Stimulated activated memory B cell treated with anti-CD40 and anti-IgM and Interleukin-4, amounts not matched to agents 10 μg/mL and 1 μg/mL and 100 μg/mL, for 72 hours (primary cell): Measurements from ENCODE around the gene MBP.

Experiments
- ATAC-seq: fragments of 150-1000 bp; cut with Tn5 transposase; 2 replicates; pipeline ENCODE4 v1.10.0; 2021
- H3K27ac Mint-ChIP-seq: one replicate; pipeline ENCODE4 v1.8.0; 2022; ENCODE audit warnings: mild to moderate bottlenecking, mixed read lengths
- H3K27me3 Mint-ChIP-seq: one replicate; pipeline ENCODE4 v1.8.0; 2022; ENCODE audit warnings: mixed read lengths
- H3K36me3 Mint-ChIP-seq: one replicate; pipeline ENCODE4 v1.8.0; 2022; ENCODE audit warnings: mixed read lengths
- H3K4me1 Mint-ChIP-seq: one replicate; pipeline ENCODE4 v1.8.0; 2022; ENCODE audit warnings: mixed read lengths
- H3K4me3 Mint-ChIP-seq: one replicate; pipeline ENCODE4 v1.8.0; 2022; ENCODE audit warnings: mild to moderate bottlenecking, moderate library complexity, mixed read lengths
- H3K9me3 Mint-ChIP-seq: one replicate; pipeline ENCODE4 v1.8.0; 2022; ENCODE audit warnings: mixed read lengths

The MBP gene

GRCh38 chr18:77084688-77085035, 47.9 kb downstream of the MBP start:
- peaks cover 67% of the 10 kb centered on the region for H3K4me1 Mint-ChIP-seq
- H3K27me3 Mint-ChIP-seq: no peaks in the 10 kb centered on the region
- no peak for ATAC-seq
- H3K27ac Mint-ChIP-seq: peak overlapping the region; percentile 29
- no peak overlapping the region for H3K4me3 Mint-ChIP-seq
- peaks cover 44% of the 10 kb centered on the region for H3K36me3 Mint-ChIP-seq
- H3K9me3 Mint-ChIP-seq: no peaks in the 10 kb centered on the region

- H3K9me3 Mint-ChIP-seq: no peaks in the 10 kb centered on the region
- peaks cover 73% of the 10 kb centered on the region for H3K4me1 Mint-ChIP-seq
- peaks cover 48% of the 10 kb centered on the region for H3K36me3 Mint-ChIP-seq
- peak overlapping the region; percentile 88 for H3K27ac Mint-ChIP-seq
- H3K27me3 Mint-ChIP-seq: no peaks in the 10 kb centered on the region
- no peak for ATAC-seq
- H3K4me3 Mint-ChIP-seq: no peak overlapping the region
Observed at GRCh38 chr18:77082316-77082955, 50.1 kb downstream of the MBP start.

- H3K36me3 Mint-ChIP-seq: peaks cover 45% of the 10 kb centered on the region
- no peaks in the 10 kb centered on the region for H3K9me3 Mint-ChIP-seq
- no peaks in the 10 kb centered on the region for H3K27me3 Mint-ChIP-seq
- H3K4me1 Mint-ChIP-seq: peaks cover 79% of the 10 kb centered on the region
- no peak for ATAC-seq
- peak overlapping the region; percentile 88 for H3K27ac Mint-ChIP-seq
- H3K4me3 Mint-ChIP-seq: no peak overlapping the region
Observed at GRCh38 chr18:77081390-77081778, 51.2 kb downstream of the MBP start.

- peak; percentile 100 for ATAC-seq
- H3K4me1 Mint-ChIP-seq: peaks cover 73% of the 10 kb centered on the region
- peak overlapping the region; percentile 5 for H3K4me3 Mint-ChIP-seq
- no peaks in the 10 kb centered on the region for H3K9me3 Mint-ChIP-seq
- H3K27me3 Mint-ChIP-seq: no peaks in the 10 kb centered on the region
- peaks cover 44% of the 10 kb centered on the region for H3K36me3 Mint-ChIP-seq
- H3K27ac Mint-ChIP-seq: peak overlapping the region; percentile 88
Observed at GRCh38 chr18:77079954-77080682, 52.5 kb downstream of the MBP start.

GRCh38 chr18:77079088-77079487, 53.5 kb downstream of the MBP start:
- Mint-ChIP-seq H3K4me1 (peaks cover 70% of the 10 kb centered on the region), H3K4me3 (no peak overlapping the region), H3K36me3 (peaks cover 51% of the 10 kb centered on the region), H3K9me3 (no peaks in the 10 kb centered on the region), H3K27me3 (no peaks in the 10 kb centered on the region), H3K27ac (peak overlapping the region; percentile 88)
- ATAC-seq: no peak

- Mint-ChIP-seq H3K27me3 (no peaks in the 10 kb centered on the region), H3K4me1 (peaks cover 70% of the 10 kb centered on the region), H3K4me3 (no peak overlapping the region), H3K36me3 (peaks cover 48% of the 10 kb centered on the region), H3K27ac (peak overlapping the region; percentile 88), H3K9me3 (no peaks in the 10 kb centered on the region)
- no peak for ATAC-seq
Observed at GRCh38 chr18:77078690-77079070, 53.9 kb downstream of the MBP start.

- no peak overlapping the region for H3K4me3 Mint-ChIP-seq
- no peaks in the 10 kb centered on the region for H3K9me3 Mint-ChIP-seq
- peaks cover 44% of the 10 kb centered on the region for H3K36me3 Mint-ChIP-seq
- H3K27me3 Mint-ChIP-seq: no peaks in the 10 kb centered on the region
- no peak for ATAC-seq
- peaks cover 71% of the 10 kb centered on the region for H3K4me1 Mint-ChIP-seq
- peak overlapping the region; percentile 88 for H3K27ac Mint-ChIP-seq
Observed at GRCh38 chr18:77077941-77078689, 54.5 kb downstream of the MBP start.

- Mint-ChIP-seq H3K4me1 (peaks cover 74% of the 10 kb centered on the region), H3K9me3 (no peaks in the 10 kb centered on the region), H3K27ac (peak overlapping the region; percentile 88), H3K4me3 (no peak overlapping the region), H3K36me3 (peaks cover 44% of the 10 kb centered on the region), H3K27me3 (no peaks in the 10 kb centered on the region)
- ATAC-seq: no peak
Observed at GRCh38 chr18:77077401-77077800, 55.2 kb downstream of the MBP start.

- H3K27ac Mint-ChIP-seq: no peak overlapping the region
- no peak for ATAC-seq
- H3K9me3 Mint-ChIP-seq: no peaks in the 10 kb centered on the region
- H3K36me3 Mint-ChIP-seq: peaks cover 45% of the 10 kb centered on the region
- no peaks in the 10 kb centered on the region for H3K27me3 Mint-ChIP-seq
- H3K4me3 Mint-ChIP-seq: no peak overlapping the region
- peaks cover 74% of the 10 kb centered on the region for H3K4me1 Mint-ChIP-seq
Observed at GRCh38 chr18:77076111-77076510, 56.5 kb downstream of the MBP start.

GRCh38 chr18:77074431-77074830, 58.2 kb downstream of the MBP start:
- no peaks in the 10 kb centered on the region for H3K9me3 Mint-ChIP-seq
- ATAC-seq: no peak
- no peaks in the 10 kb centered on the region for H3K27me3 Mint-ChIP-seq
- H3K4me1 Mint-ChIP-seq: peaks cover 75% of the 10 kb centered on the region
- peaks cover 57% of the 10 kb centered on the region for H3K36me3 Mint-ChIP-seq
- H3K4me3 Mint-ChIP-seq: no peak overlapping the region
- no peak overlapping the region for H3K27ac Mint-ChIP-seq

GRCh38 chr18:77073336-77074093, 59.1 kb downstream of the MBP start:
- no peak for ATAC-seq
- Mint-ChIP-seq H3K4me3 (no peak overlapping the region), H3K36me3 (peaks cover 55% of the 10 kb centered on the region)

GRCh38 chr18:77072566-77072965, 60.0 kb downstream of the MBP start:
- no peak for ATAC-seq

More at GRCh38 chr18:77073336-77074093, 59.1 kb downstream of the MBP start:
- Mint-ChIP-seq H3K9me3 (no peaks in the 10 kb centered on the region), H3K4me1 (peaks cover 78% of the 10 kb centered on the region), H3K27ac (no peak overlapping the region), H3K27me3 (no peaks in the 10 kb centered on the region)

GRCh38 chr18:77071711-77072292, 60.8 kb downstream of the MBP start:
- no peak overlapping the region for H3K4me3 Mint-ChIP-seq
- no peaks in the 10 kb centered on the region for H3K9me3 Mint-ChIP-seq
- no peaks in the 10 kb centered on the region for H3K27me3 Mint-ChIP-seq
- ATAC-seq: no peak
- H3K36me3 Mint-ChIP-seq: peaks cover 46% of the 10 kb centered on the region
- H3K4me1 Mint-ChIP-seq: peaks cover 86% of the 10 kb centered on the region
- peak overlapping the region; percentile 99 for H3K27ac Mint-ChIP-seq

More at GRCh38 chr18:77072566-77072965, 60.0 kb downstream of the MBP start:
- Mint-ChIP-seq H3K9me3 (no peaks in the 10 kb centered on the region), H3K4me1 (peaks cover 80% of the 10 kb centered on the region), H3K27ac (peak overlapping the region; percentile 99), H3K27me3 (no peaks in the 10 kb centered on the region), H3K4me3 (no peak overlapping the region), H3K36me3 (peaks cover 46% of the 10 kb centered on the region)

GRCh38 chr18:77071061-77071460, 61.5 kb downstream of the MBP start:
- Mint-ChIP-seq H3K9me3 (no peaks in the 10 kb centered on the region), H3K27me3 (no peaks in the 10 kb centered on the region), H3K36me3 (peaks cover 42% of the 10 kb centered on the region), H3K4me3 (no peak overlapping the region), H3K27ac (peak overlapping the region; percentile 99), H3K4me1 (peaks cover 85% of the 10 kb centered on the region)
- ATAC-seq: no peak

GRCh38 chr18:77070627-77071026, 62.0 kb downstream of the MBP start:
- Mint-ChIP-seq H3K27me3 (no peaks in the 10 kb centered on the region), H3K4me1 (peaks cover 89% of the 10 kb centered on the region), H3K27ac (peak overlapping the region; percentile 99), H3K4me3 (no peak overlapping the region), H3K36me3 (peaks cover 46% of the 10 kb centered on the region), H3K9me3 (no peaks in the 10 kb centered on the region)
- ATAC-seq: no peak
